K562 (cell line): Measurements from ENCODE around the gene LCP2. TPM values are rescaled to one million over a fixed set of nuclear protein-coding genes. Genes with fewer than 3 reads are reported as not detected.

Source experiments
- ATAC-seq: fragments of 200-7000 bp; cut with Tn5 transposase; 3 replicates; pipeline ENCODE4 v1.9.1; 2020; ENCODE audit warnings: moderate library complexity
- BruUV-seq: library from RNA; stranded (reverse); fragments of 400-500 nt; replicated peaks from 2 replicates; lab custom pipeline; 2021; lab: Mats Ljungman, UMichigan
- CTCF ChIA-PET: fragments of 300-600 bp; formaldehyde crosslinking; extraction: SDS; loops from one replicate; lab custom pipeline; 2021; ENCODE audit warnings: low intra/inter-chr PET ratio; lab: Yijun Ruan, JAX
- POLR2A ChIA-PET: fragments of 300-600, 350-650 bp; sonication (Branson Sonifier 250); formaldehyde crosslinking; extraction: SDS; loops from one replicate; lab custom pipeline; 2021; ENCODE audit warnings: antibody characterized with exemption, inconsistent platforms; lab: Yijun Ruan, JAX
- DNase-seq, 4 experiments: peaks; one replicate each; pipeline versions ENCODE4 v3.0.0 to v3.0.0-alpha.2; 2011 to 2018; ENCODE audit warnings: low spot score in 3 of 4, mixed read lengths in 3 of 4; ENCODE audit errors: extremely low read depth in 1 of 4
- FAIRE-seq: peaks from 2 replicates; lab custom pipeline; 2011; peaks lifted over from hg19 to GRCh38; lab: Jason Lieb, UNC
- H2AFZ ChIP-seq: 2 replicates; pipeline ENCODE4 v1.6.0; 2011; ENCODE audit warnings: low read depth, low read length, control low read depth, inconsistent platforms
- H3K27ac ChIP-seq: fragments of 200-600 bp; 3 replicates; pipeline ENCODE4 v1.8.0; 2011; ENCODE audit warnings: low read depth, mild to moderate bottlenecking, control low read depth, inconsistent platforms, low read length, moderate library complexity, mixed read lengths; ENCODE audit errors: extremely low read depth
- H3K27me3 ChIP-seq, 2 experiments: fragments of 300-600 bp in 1 of 2; 2 replicates in 1 of 2; 3 replicates in 1 of 2; pipeline versions ENCODE4 v1.6.0 to v1.8.0; 2011; ENCODE audit warnings: inconsistent platforms in 2 of 2, low read length in 2 of 2, mild to moderate bottlenecking in 1 of 2, mixed read lengths in 1 of 2, moderate library complexity in 1 of 2; ENCODE audit not compliant: control insufficient read depth in 2 of 2, insufficient read depth in 2 of 2
- H3K36me3 ChIP-seq: fragments of 300-600 bp; 3 replicates; pipeline ENCODE4 v1.8.0; 2011; ENCODE audit warnings: mild to moderate bottlenecking, low read length, inconsistent platforms; ENCODE audit not compliant: control insufficient read depth, insufficient read depth
- H3K4me1 ChIP-seq, 2 experiments: fragments of 200-600 bp in 1 of 2; replicated peaks in 1 of 2; 2 replicates in 1 of 2; 3 replicates in 1 of 2; pipeline versions ENCODE4 v1.5.1 to v1.8.0; 2011; ENCODE audit warnings: inconsistent platforms in 2 of 2, low read length in 2 of 2, mild to moderate bottlenecking in 1 of 2, mixed read lengths in 1 of 2, moderate library complexity in 1 of 2; ENCODE audit not compliant: control insufficient read depth in 2 of 2, insufficient read depth in 2 of 2
- H3K4me2 ChIP-seq: 2 replicates; pipeline ENCODE4 v1.6.1; 2011; ENCODE audit warnings: low read length, control low read depth, inconsistent platforms, mixed read lengths; ENCODE audit not compliant: insufficient read depth
- H3K4me3 ChIP-seq: fragments of 200-600 bp; sonication (generic), shearing (Covaris generic); 2 replicates; pipeline ENCODE4 v1.5.1; 2016; ENCODE audit warnings: control low read depth, inconsistent platforms
- H3K79me2 ChIP-seq: fragments of 200-600 bp; 3 replicates; pipeline ENCODE4 v1.8.0; 2011; ENCODE audit warnings: low read length, inconsistent platforms; ENCODE audit not compliant: control insufficient read depth, insufficient read depth
- H3K9ac ChIP-seq, 2 experiments: 2 replicates each; pipeline versions ENCODE4 v1.6.0 to v1.6.1; 2011; ENCODE audit warnings: low read depth in 2 of 2, low read length in 2 of 2, control low read depth in 1 of 2, inconsistent platforms in 1 of 2, mild to moderate bottlenecking in 1 of 2, mixed read lengths in 1 of 2; ENCODE audit not compliant: insufficient read depth in 1 of 2
- H3K9me1 ChIP-seq: one replicate; pipeline ENCODE4 v1.6.0; 2011; ENCODE audit warnings: inconsistent platforms, mild to moderate bottlenecking, low read length, moderate library complexity; ENCODE audit not compliant: control insufficient read depth, insufficient read depth
- H3K9me3 ChIP-seq: replicated peaks from 2 replicates; pipeline ENCODE4 v1.5.1; 2011; ENCODE audit warnings: low read depth, low read length, inconsistent platforms; ENCODE audit not compliant: control insufficient read depth, insufficient read depth
- H4K20me1 ChIP-seq: replicated peaks from 2 replicates; pipeline ENCODE4 v1.6.1; 2011; ENCODE audit warnings: low read length, inconsistent platforms, mixed read lengths; ENCODE audit not compliant: control insufficient read depth, insufficient read depth
- FOXJ2 ChIP-seq: fragments of 200-800 bp; sonication (Bioruptor generic); IDR thresholded peaks from 2 replicates; pipeline ENCODE4 v1.6.1; 2016; ENCODE audit warnings: missing genetic modification characterization, missing compliant biosample characterization
- SAP30 ChIP-seq: fragments of 200-600 bp; sonication (generic); IDR thresholded peaks from 2 replicates; pipeline ENCODE4 v1.6.1; 2012; ENCODE audit warnings: borderline replicate concordance, low read depth, mild to moderate bottlenecking, moderate library complexity, low read length, control low read depth, inconsistent platforms; ENCODE audit not compliant: insufficient read depth, poor library complexity, severe bottlenecking
- WGBS: fragments of 100-300 bp; shearing (Covaris generic); methylation state at CpG from one replicate; pipeline ENCODE4 v1.1.6; 2016; ENCODE audit warnings: low coverage, mixed read lengths; ENCODE audit not compliant: insufficient coverage; ENCODE audit errors: missing lambda C conversion rate; 5-methylcytosine and 5-hydroxymethylcytosine counted together
- in situ Hi-C: fragments of 300-500 bp; cut with MboI; formaldehyde crosslinking; loops from 4 replicates; pipeline ENCODE4 v1.15.0; 2018; ENCODE audit warnings: inconsistent platforms, mixed read lengths
- intact Hi-C: fragments of 100-400 bp; cut with micrococcal nuclease; formaldehyde crosslinking; loops from 2 replicates; pipeline ENCODE4 v1.14.2; 2022
- polyA plus RNA-seq, 8 experiments: library from polyadenylated mRNA; depleted of rRNA in 4 of 8; stranded (reverse) in 5 of 8; unstranded in 3 of 8; fragments of >200 nt; fragmentation: Nextera tagmentation in 2 of 8; fragmentation: Illumina TruSeq in 1 of 8; extraction: Ambion mirVana in 2 of 8; extraction: Trizol in 1 of 8; gene quantifications; 2 replicates each; pipeline versions ENCODE4 v1.2.1 to v1.2.3, GENCODE V29; 2011 to 2014; ENCODE audit warnings: inconsistent platforms in 1 of 8, missing spikeins in 1 of 8
- total RNA-seq, 7 experiments: library from RNA; depleted of rRNA in 6 of 7; stranded (reverse); fragments of >200 nt in 6 of 7; fragmentation: Illumina TruSeq in 2 of 7; extraction: Trizol in 2 of 7; gene quantifications; 2 replicates each; pipeline versions ENCODE4 v1.2.1 to v1.2.3, GENCODE V29; 2011 to 2021; ENCODE audit warnings: low replicate concordance in 1 of 7
- TF ChIP-seq, protein P1 (sequence below): fragments of 450-650 bp; formaldehyde crosslinking; conservative IDR thresholded peaks from 2 replicates; pipeline ENCODE4 v1.4.0; 2022; ENCODE audit warnings: mild to moderate bottlenecking, missing genetic modification characterization
- TF ChIP-seq, protein P2 (sequence below): sonication (generic); formaldehyde crosslinking; IDR thresholded peaks from 2 replicates; pipeline ENCODE4 v1.8.0; 2022; ENCODE audit warnings: mild to moderate bottlenecking, low read depth, missing genetic modification reagents

LCP2 gene
- total and polyA plus RNA-seq, 9 of the 15 experiments (the other 6 are each of a cell fraction or from before 2014, with no cell fraction given) = 4.0 to 31.3 (median 14.6) TPM

DNA sequence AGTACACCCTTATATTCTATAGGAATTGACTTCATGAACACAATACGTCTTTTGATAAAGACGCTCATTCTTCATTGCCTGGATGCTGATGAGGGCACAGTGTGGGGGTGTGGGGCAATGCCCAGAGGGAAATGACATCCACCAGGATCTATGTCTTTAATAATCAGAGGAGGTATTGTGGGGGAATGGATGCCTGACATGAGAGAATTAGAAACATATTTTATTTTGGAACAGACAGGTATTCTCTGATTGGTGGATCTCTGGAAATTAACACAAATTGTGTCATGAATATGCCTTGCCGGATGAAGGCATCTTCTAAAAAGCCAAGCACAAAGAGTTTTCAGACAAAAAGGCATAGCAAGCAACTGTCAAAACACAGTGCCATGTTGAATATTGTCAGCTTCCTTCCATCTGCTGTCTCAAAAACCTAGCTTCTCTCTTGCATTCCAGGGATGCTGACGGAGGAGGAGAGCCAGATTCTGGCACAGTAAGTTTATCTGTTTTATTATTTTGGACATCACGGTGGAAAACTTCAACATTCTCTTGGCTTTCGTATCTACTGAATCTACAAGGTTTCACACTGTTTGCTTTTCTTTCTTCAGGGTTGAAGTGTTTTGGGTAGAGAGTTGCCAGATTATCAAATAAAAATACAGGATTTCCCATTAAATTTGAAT, 68.7 kb downstream of the LCP2 start:
- in situ Hi-C loops = loop anchor here (5.0 to 10.0 kb wide), 3 partner anchors 108 to 396 kb away; no protein-coding TSS in a partner anchor
- Histone ChIP-seq H3K4me1 (peaks cover 0 to 11% of the 10 kb centered on the region in 2 experiments; a peak in 1 of 5 replicates), H3K9ac (no peak overlapping the region), H3K9me3 (no peaks in the 10 kb centered on the region)
- intact Hi-C loops = loop anchor here (5.0 kb wide), 1 partner anchor 393 kb away; no protein-coding TSS in a partner anchor
- CTCF ChIA-PET = no interaction called here
- 24% methylated on average over 6 of the region's 6 CpGs for WGBS
- TF ChIP-seq, protein P1, sequence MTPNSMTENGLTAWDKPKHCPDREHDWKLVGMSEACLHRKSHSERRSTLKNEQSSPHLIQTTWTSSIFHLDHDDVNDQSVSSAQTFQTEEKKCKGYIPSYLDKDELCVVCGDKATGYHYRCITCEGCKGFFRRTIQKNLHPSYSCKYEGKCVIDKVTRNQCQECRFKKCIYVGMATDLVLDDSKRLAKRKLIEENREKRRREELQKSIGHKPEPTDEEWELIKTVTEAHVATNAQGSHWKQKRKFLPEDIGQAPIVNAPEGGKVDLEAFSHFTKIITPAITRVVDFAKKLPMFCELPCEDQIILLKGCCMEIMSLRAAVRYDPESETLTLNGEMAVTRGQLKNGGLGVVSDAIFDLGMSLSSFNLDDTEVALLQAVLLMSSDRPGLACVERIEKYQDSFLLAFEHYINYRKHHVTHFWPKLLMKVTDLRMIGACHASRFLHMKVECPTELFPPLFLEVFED (CRISPR knock-in tag) = no peak
- no peak for TF ChIP-seq FOXJ2 (tag)
- TF ChIP-seq SAP30 = no peak
- TF ChIP-seq, protein P2, sequence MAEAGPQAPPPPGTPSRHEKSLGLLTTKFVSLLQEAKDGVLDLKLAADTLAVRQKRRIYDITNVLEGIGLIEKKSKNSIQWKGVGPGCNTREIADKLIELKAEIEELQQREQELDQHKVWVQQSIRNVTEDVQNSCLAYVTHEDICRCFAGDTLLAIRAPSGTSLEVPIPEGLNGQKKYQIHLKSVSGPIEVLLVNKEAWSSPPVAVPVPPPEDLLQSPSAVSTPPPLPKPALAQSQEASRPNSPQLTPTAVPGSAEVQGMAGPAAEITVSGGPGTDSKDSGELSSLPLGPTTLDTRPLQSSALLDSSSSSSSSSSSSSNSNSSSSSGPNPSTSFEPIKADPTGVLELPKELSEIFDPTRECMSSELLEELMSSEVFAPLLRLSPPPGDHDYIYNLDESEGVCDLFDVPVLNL (CRISPR knock-in tag) = no peak
- TF ChIP-seq, all 486 proteins: peak for 0
- Histone ChIP-seq H3K36me3 (no peaks in the 10 kb centered on the region), H3K9me1 (no peaks in the 10 kb centered on the region), H3K79me2 (no peaks in the 10 kb centered on the region), H2AFZ (no peak overlapping the region), H3K4me3 (no peak overlapping the region), H3K27me3 (no peaks in the 10 kb centered on the region), H3K27ac (no peak overlapping the region), H4K20me1 (no peaks in the 10 kb centered on the region), H3K4me2 (no peak overlapping the region)
- POLR2A ChIA-PET = interaction anchor here (0.8 kb wide), 1 partner anchor 13 kb away, joined by 3 read pairs; no protein-coding TSS in a partner anchor
- no TSS peak for BruUV-seq
- ATAC-seq (no peak), DNase-seq (no peak), FAIRE-seq (no peak)
